Measurements from ENCODE around the gene MAST4.

DNA sequence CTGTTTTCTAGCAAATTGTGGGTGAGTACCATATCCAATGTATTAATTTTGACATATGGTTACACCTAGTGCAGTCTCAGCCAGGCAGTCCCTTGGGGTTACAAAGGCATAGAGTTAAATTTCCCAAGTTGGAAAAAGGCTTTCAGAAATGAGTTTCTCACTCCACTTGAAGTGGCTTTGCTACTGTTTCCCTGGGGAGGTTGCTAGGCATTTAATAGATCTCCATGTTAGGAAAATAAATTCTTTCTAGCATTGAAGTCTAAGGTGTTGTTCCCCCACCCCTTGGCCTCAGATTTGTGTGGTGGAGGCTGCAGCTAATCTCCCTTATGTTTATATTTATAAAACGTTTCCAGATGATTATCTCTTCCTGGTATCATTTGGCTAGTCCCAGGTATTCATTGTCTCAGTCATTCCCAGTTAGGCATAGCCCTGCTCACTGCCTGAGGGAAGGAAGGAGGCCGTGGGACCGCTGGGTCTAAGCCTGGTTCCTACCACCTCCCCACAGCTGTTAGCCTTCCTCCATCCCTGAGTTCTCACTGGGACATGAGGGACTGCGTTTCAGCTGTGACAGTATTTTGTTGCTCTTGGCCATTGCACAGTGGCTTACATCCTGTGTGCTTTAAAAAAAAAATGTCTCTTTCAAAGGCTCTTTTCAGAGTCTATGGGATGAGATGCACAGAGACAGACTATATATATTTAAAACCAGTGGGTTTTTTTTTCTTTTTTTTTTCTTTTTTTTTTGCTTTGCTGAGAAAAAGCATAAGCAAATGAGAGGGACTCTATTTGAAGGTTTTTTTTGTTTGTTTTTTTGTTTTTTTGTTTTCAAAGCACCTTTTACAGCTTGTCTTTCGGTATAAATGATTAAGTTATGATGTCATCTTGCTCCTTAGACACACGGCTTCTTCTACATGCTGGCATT, 121.5 kb downstream of the MAST4 start:
- TF ChIP-seq TAF1 (IDR thresholded peaks at IDR 0.05; ENCODE audit: low read depth, low read length) (no peak), POLR2AphosphoS5 (IDR thresholded peaks at IDR 0.05; ENCODE audit: low read depth, low read length) (no peak)

Measured in GM12891 (cell line).